T-helper 2 cell treated with Interferon-gamma antibody and Interleukin-4, amounts not matched to agents 5 μg/mL and 100 μg/mL, for 36 hours (primary cell): ENCODE results near the gene PGBD1.
A peak's percentile ranks its signal among the peaks of the same experiment; 100 is the strongest.
"Not testable (repeated sequence)": the region's sequence is repeated elsewhere in the genome, so short reads cannot be mapped to it uniquely, and the experiment has no call there.

Experiments
- DNase-seq: peaks from one replicate; pipeline ENCODE4 v3.0.0; 2021; ENCODE audit warnings: low spot score
- H3K27ac Mint-ChIP-seq: one replicate; pipeline ENCODE4 v1.8.0; 2021; ENCODE audit warnings: mild to moderate bottlenecking, mixed read lengths
- H3K27me3 Mint-ChIP-seq: one replicate; pipeline ENCODE4 v1.8.0; 2021; ENCODE audit warnings: low read depth, mixed read lengths
- H3K36me3 Mint-ChIP-seq: one replicate; pipeline ENCODE4 v1.8.0; 2021; ENCODE audit warnings: low read depth, mixed read lengths
- H3K4me1 Mint-ChIP-seq: one replicate; pipeline ENCODE4 v1.8.0; 2021; ENCODE audit warnings: low read depth, mixed read lengths
- H3K4me3 Mint-ChIP-seq: one replicate; pipeline ENCODE4 v1.8.0; 2022; ENCODE audit warnings: mild to moderate bottlenecking, moderate library complexity, mixed read lengths
- H3K9me3 Mint-ChIP-seq: one replicate; pipeline ENCODE4 v1.8.0; 2021; ENCODE audit warnings: mixed read lengths

The PGBD1 gene

DNA sequence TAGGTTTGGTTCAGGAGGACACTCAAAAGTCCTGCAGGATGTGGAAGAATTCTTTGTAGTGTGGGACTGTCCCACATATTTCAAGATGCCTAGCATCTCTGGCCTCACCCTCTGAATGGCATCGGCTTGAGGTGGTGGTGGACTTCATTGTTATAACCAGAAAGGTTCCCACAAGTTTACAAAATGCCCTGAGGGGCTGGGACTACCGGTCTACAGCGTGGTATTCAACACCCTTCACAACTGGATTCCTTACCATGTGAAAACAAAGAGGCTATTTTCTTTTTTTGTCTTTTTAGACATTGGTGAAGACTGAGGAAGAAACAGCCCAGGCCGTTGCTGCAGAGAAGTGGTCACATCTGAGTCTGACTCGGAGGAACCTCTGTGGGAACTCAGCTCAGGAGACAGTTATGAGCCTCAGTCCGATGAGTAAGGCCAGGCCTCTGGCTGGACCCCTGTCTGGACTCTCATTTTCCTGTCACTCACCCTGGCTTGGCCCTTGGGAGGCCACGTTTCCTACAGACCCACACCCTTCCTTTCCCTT, 15.2 kb downstream of the PGBD1 start:
- Mint-ChIP-seq H3K27me3 (no peaks in the 10 kb centered on the region), H3K4me1 (no peaks in the 10 kb centered on the region), H3K9me3 (no peaks in the 10 kb centered on the region), H3K4me3 (no peak overlapping the region), H3K27ac (no peak overlapping the region), H3K36me3 (peaks cover 5% of the 10 kb centered on the region)
- DNase-seq: no peak

DNA sequence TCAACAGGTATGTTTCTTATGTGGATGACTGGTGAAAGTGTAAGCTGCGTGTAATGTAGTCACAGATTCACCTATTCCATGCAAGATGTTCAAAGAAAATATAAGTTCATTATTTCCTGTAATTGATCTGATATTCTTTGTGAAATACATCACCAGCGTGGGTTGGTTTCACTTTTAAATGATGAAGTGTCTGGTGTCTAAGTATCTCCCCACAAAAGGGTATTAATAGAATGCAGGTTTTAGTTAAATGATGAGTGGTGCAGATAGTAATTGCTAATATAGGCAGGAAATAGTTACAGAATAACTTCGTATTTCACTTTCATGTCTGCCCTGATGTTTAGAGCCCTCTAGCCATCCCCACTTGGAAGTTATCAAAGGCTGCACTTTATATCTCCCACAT, 22.2 kb downstream of the PGBD1 start:
- Mint-ChIP-seq H3K27ac (no peak overlapping the region), H3K4me3 (no peak overlapping the region), H3K36me3 (peaks cover 8% of the 10 kb centered on the region), H3K9me3 (peaks cover 4% of the 10 kb centered on the region), H3K27me3 (peaks cover 7% of the 10 kb centered on the region), H3K4me1 (peaks cover 10% of the 10 kb centered on the region)
- DNase-seq: no peak

DNA sequence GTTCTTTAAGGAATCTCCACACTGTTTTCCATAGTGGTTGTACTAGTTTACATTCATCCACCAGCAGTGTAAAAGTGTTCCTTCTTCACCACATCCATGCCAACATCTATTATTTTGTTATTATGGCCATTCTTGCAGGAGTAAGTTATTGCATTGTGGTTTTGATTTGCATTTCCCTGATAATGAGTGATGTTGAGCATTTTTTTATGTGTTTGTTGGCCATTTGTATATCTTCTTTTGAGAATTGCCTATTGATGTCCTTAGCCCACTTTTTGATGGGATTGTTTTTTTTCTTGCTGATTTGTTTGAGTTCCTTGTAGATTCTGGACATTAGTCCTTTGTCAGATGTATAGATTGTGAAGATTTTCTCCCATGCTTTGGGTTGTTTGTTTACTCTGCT, 25.0 kb downstream of the PGBD1 start:
- peaks cover 10% of the 10 kb centered on the region for H3K4me1 Mint-ChIP-seq
- not testable (repeated sequence) for DNase-seq, H3K36me3 Mint-ChIP-seq, H3K4me3 Mint-ChIP-seq, H3K9me3 Mint-ChIP-seq, H3K27ac Mint-ChIP-seq
- peaks cover 30% of the 10 kb centered on the region for H3K27me3 Mint-ChIP-seq

DNA sequence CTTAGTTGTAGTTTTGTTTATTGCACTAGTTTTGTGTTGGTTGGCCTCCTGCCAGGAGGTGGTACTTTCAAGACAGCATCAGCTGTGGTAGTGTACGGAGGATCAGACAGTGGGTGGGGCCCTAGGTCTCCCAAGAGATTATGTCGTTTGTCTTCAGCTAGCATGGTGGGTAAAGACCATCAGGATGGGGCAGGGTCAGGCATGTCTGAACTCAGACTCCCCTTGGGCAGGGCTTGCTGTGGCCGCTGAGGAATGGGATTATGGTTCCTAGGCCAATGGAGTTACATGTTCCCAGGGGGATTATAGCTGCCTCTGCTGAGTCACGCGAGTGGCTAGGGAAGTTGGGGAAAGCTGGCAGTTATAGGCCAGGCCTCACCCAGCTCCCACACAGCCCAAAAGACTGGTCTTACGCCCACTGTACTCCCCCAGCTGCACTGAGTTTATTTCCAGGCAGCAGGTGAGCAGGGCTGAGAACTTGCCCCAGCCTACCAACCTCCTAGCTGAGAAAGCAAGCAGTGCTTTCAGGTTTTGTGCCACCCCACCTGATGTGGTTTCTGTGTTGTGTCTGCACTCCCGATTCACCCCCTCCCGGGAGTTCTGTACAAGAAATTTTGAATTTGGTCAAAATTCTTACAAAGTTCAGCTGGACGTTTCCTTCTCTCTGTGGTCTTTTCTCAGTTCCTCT, 29.9 kb downstream of the PGBD1 start:
- no peaks in the 10 kb centered on the region for H3K4me1 Mint-ChIP-seq
- H3K27me3 Mint-ChIP-seq: peaks cover 37% of the 10 kb centered on the region
- H3K9me3 Mint-ChIP-seq: peaks cover 5% of the 10 kb centered on the region
- H3K4me3 Mint-ChIP-seq: no peak overlapping the region
- H3K36me3 Mint-ChIP-seq: no peaks in the 10 kb centered on the region
- H3K27ac Mint-ChIP-seq: no peak overlapping the region
- DNase-seq: no peak

DNA sequence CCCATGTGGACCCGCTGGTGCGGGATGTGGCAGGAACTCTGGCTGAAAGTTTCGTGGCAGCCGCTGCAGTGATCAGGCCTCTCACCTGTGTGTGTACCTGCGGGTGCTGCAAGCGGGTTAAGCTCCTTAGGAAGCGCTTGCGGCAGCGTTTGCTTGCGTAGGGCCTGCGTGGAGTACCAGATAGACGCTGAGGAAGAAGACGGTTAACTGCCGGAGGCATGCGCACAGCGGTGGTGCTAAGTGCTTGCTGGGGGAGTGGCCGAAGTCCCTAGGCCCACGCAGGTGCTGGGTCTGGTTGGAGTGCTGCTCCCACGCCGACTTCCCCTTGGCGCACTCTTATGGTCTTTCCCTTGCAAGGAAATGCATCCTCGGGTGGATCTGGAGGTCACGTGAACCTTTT, 31.6 kb downstream of the PGBD1 start:
- peaks cover 5% of the 10 kb centered on the region for H3K9me3 Mint-ChIP-seq
- no peak overlapping the region for H3K4me3 Mint-ChIP-seq
- DNase-seq: no peak
- no peak overlapping the region for H3K27ac Mint-ChIP-seq
- no peaks in the 10 kb centered on the region for H3K36me3 Mint-ChIP-seq
- peaks cover 39% of the 10 kb centered on the region for H3K27me3 Mint-ChIP-seq
- H3K4me1 Mint-ChIP-seq: no peaks in the 10 kb centered on the region

DNA sequence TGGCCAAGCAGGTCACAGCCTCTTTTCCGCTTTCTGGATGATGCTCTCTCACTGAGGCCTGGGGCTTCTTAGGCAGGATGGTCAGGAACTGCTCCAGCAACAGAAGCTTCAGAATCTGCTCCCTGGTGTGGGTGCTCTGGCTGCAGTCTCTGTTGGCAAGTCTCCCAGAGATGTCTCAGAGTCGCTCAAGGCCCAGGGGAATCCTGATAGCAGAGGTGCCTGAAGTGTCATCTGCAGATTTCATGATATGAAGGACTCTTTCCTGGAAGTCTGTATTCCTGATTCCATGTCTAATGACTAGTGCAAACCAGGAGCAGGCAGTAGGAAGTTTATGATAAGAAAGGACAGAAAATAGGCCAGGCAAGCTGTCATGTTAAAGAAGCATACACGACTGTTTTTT, 34.3 kb downstream of the PGBD1 start:
- H3K27ac Mint-ChIP-seq: no peak overlapping the region
- no peak overlapping the region for H3K4me3 Mint-ChIP-seq
- no peaks in the 10 kb centered on the region for H3K4me1 Mint-ChIP-seq
- no peak for DNase-seq
- H3K36me3 Mint-ChIP-seq: no peaks in the 10 kb centered on the region
- H3K9me3 Mint-ChIP-seq: peaks cover under 1% of the 10 kb centered on the region
- H3K27me3 Mint-ChIP-seq: peaks cover 19% of the 10 kb centered on the region

DNA sequence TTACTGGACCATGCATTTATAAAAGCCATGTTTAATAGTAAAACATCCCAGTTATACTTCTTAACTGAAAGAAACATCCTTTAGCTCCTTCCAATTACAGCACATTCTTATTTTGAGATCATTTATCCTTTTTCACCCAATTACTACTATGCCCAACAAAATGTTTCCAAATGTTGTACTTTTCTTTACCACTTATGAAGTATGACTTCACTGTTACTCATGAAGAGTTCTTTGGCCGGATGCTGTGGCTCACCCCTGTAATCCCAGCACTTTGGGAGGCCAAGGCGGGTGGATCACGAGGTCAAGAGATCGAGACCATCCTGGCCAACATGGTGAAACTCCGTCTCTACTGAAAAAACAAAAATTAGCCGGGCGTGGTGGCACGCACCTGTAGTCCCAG, 36.5 kb downstream of the PGBD1 start:
- not testable (repeated sequence) for H3K4me1 Mint-ChIP-seq, DNase-seq, H3K27ac Mint-ChIP-seq, H3K4me3 Mint-ChIP-seq, H3K36me3 Mint-ChIP-seq
- Mint-ChIP-seq H3K27me3 (peaks cover 15% of the 10 kb centered on the region), H3K9me3 (peaks cover 12% of the 10 kb centered on the region)

DNA sequence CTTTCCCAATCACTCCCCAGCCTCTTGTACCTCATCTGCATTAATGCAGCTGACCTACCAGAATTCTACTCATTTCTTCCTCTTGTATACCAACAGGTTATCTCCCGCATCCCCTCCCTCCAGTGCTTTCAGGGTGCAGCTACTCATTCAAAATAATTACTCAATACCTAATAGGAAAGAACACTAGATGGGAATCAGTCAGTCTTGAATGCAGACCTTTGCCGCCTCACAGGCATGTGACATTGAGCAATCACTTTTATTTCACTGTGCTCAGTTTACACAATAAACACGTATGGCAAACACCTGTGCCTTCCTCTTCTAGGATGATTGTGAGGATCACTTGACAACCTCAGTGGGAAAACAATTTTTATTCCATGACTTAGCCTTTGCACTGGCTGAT, 41.3 kb downstream of the PGBD1 start:
- peaks cover 3% of the 10 kb centered on the region for H3K27me3 Mint-ChIP-seq
- H3K36me3 Mint-ChIP-seq: peaks cover 12% of the 10 kb centered on the region
- H3K4me3 Mint-ChIP-seq: no peak overlapping the region
- no peak for DNase-seq
- H3K9me3 Mint-ChIP-seq: peaks cover 38% of the 10 kb centered on the region
- H3K27ac Mint-ChIP-seq: no peak overlapping the region
- H3K4me1 Mint-ChIP-seq: no peaks in the 10 kb centered on the region

DNA sequence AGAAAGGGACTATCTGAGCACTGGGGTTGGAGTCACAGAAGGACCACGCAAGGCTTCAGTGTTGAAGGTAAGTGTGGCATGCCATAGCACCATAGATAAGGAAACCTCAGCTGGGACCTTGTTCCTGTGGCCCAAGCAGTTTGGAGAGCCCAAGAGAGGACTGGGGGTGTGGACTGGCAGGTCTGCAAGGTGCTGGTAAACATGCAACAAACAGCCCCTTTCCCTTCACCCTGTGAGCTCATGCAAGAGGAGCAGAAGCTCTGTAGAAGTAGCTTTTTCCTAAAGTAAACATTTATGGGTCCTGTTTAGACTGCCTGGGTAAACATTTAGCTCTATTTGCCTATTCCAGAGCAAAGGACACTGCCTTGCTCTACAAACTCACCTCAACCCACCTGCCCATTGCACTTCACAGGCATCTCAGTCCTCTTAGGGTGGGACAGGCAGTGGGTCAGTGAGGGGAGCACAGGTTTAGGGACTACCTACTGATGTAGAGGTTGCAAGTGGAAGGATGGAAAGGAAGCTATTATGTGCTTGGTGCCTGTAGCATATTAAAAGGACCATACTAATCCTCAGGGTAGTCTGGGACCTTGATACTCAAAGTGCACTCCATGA, 42.5 kb downstream of the PGBD1 start:
- Mint-ChIP-seq H3K4me1 (no peaks in the 10 kb centered on the region), H3K9me3 (peaks cover 44% of the 10 kb centered on the region), H3K36me3 (peaks cover 13% of the 10 kb centered on the region), H3K27ac (no peak overlapping the region), H3K4me3 (no peak overlapping the region), H3K27me3 (peaks cover 3% of the 10 kb centered on the region)
- DNase-seq: no peak

DNA sequence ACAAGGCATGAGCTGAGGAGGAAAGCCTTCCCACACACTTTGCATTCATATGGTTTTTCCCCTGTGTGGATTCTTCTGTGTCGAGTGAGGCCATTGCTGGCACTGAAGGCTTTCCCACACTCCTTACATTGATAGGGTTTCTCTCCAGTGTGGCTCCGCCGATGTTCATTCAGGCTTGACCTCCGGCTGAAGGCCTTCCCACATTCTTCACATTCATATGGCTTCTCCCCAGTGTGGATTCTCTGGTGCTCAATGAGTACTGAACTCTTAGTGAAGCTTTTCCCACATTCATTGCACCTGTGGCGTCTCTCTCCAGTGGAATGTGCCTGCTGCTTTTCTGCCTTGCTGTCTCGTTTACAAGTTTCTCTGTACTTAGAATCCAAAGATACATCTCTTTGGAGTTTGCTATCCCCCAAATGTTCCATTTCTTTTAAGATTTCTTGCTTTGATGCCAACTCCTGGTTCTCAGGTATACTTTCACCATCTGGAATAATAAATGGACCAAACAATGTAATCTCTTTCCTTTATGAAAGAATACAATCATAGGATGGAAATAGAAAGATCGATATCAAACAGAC, 45.1 kb downstream of the PGBD1 start:
- Mint-ChIP-seq H3K27ac (no peak overlapping the region), H3K9me3 (peaks cover 46% of the 10 kb centered on the region), H3K36me3 (peaks cover 13% of the 10 kb centered on the region), H3K27me3 (no peaks in the 10 kb centered on the region), H3K4me3 (no peak overlapping the region), H3K4me1 (no peaks in the 10 kb centered on the region)
- DNase-seq: no peak

DNA sequence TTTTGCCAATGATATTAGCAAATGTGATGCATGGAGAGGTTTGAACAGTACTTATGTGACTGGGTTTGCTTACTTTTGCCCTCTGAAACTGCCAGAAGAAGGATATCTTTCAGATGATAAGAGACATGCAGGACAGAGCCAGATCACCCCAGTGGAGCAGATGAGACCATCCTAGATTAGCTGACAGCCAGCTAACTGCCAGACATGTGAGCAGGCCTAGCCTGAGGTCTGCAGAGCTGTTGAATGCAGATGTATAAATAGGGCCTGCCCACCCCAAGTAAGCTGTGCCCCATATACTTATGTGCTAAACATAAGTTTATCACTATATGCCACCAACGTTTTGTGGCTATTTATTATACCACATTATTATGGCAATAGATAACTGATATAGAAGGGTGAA, 48.7 kb downstream of the PGBD1 start:
- H3K9me3 Mint-ChIP-seq: peaks cover 36% of the 10 kb centered on the region
- H3K27me3 Mint-ChIP-seq: peaks cover 3% of the 10 kb centered on the region
- H3K27ac Mint-ChIP-seq: no peak overlapping the region
- peaks cover 14% of the 10 kb centered on the region for H3K36me3 Mint-ChIP-seq
- DNase-seq: no peak
- H3K4me3 Mint-ChIP-seq: no peak overlapping the region
- peaks cover 5% of the 10 kb centered on the region for H3K4me1 Mint-ChIP-seq

DNA sequence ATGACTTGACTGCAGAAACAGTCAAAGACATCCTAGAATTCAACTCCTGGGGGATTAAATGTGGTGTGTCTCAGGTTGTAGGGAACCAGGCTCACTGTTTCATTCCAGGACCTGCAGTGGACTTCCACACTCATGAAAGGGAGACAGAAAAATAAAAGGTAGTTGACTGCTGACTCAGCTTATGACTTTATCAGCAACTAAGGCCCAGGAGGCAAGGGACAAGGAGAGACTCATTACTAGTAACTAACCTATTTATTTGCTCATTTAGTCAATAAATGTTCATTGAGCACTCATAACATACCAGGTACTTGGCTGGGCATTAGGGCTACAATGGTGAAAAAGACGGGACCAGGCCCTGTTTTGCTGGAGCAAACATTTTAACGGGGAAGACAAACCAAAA, 51.7 kb downstream of the PGBD1 start:
- Mint-ChIP-seq H3K4me1 (peaks cover 5% of the 10 kb centered on the region), H3K36me3 (peaks cover 2% of the 10 kb centered on the region), H3K9me3 (peaks cover 15% of the 10 kb centered on the region), H3K27me3 (peaks cover 3% of the 10 kb centered on the region), H3K4me3 (no peak overlapping the region), H3K27ac (no peak overlapping the region)
- DNase-seq: no peak

DNA sequence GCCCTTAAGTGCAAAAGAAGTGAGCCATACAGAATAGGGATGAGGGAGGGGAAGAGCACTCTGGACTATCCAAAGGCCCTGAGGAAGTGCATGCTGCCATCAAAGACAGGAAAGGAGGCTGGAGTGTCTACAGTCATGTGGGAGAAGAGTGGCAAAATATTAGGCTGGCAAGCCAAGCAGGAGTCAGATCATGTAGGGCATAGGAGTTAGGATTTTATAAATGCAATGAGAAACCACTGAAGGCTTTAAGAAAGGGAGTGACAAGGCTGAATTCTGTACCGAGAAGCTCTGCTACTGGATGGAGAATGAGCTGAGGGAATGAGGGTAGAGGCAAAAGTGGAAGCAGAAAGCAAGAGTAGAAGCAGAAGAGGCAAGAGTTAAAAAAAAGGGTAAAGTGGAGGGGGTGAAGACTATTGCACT, 52.2 kb downstream of the PGBD1 start:
- Mint-ChIP-seq H3K4me3 (no peak overlapping the region), H3K27me3 (peaks cover 3% of the 10 kb centered on the region), H3K36me3 (peaks cover 2% of the 10 kb centered on the region), H3K4me1 (peaks cover 5% of the 10 kb centered on the region), H3K27ac (no peak overlapping the region), H3K9me3 (peaks cover 15% of the 10 kb centered on the region)
- no peak for DNase-seq

DNA sequence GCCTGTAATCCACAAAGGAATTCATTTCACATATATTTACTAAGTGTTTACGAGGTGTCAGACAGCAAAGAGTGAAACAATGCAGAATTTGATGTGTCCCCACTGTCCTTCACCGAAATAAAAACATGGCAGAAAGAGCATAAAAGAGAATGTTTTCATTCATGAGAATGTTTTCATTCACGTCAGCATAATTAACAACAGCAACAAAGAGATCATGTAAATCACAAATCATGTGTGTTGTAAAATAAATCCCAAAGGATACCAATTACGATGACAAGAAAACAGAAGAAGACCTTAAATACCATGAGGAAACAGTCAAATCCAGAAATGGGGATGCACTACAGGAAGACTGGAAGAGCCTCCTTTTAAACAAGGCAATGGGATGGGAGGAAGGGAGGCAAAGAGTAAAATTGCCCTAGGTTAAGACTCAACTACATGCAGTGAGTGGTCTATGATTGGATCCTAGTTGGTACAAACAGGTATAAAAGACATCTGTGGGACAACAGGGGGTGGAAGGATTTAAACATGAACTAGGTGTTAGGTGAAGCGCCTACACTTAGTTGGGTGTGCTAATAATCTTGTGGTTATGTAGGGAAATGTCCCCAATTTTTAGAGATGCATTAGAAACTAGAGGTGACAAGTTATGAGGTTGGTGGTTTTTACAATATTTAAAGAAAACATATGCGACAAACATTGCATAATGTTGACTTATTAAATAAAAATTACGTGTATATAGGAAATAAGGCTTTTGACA, 53.1 kb downstream of the PGBD1 start:
- DNase-seq: no peak
- Mint-ChIP-seq H3K4me1 (peaks cover 5% of the 10 kb centered on the region), H3K36me3 (peaks cover 2% of the 10 kb centered on the region), H3K27me3 (peaks cover 3% of the 10 kb centered on the region), H3K27ac (no peak overlapping the region), H3K4me3 (peak overlapping the region; percentile 16), H3K9me3 (peaks cover 8% of the 10 kb centered on the region)
